ENCODE data around the gene SH2D6. TPM values are rescaled to one million over a fixed set of nuclear protein-coding genes. Genes with fewer than 3 reads are reported as not detected.
"Not testable (repeated sequence)": the region's sequence is repeated elsewhere in the genome, so short reads cannot be mapped to it uniquely, and the experiment has no call there.

The SH2D6 gene
- total RNA-seq, 5 donors from 2014 or later (not counting 1 experiment from before 2014, with no cell fraction given) = 0.49 to 1.1 (median 0.60) TPM; not detected in 1

DNA sequence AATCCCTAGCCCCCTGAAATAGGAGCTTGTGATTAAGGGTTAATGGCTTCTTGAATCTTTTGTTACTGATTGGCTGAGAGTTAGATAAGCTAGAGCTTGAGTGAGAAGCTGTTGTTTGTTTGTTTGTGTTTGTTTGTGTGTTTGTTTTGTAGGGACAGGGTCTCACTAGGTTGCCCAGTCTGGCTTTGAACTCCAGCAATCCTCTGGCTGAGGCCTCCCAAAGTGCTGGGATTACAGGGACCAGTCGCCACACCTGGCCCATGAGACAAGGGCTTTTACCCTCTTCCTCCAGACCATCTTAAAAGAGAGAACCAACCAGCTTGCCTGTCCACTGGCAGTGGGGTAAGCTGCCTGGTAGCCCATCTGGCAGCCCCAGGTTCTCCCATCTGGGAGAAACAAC lies 58.1 kb downstream of the SH2D6 start:
- DNase-seq (no peak), ATAC-seq (replicated peaks in 1 of 4) (no peak)
- CTCF ChIA-PET = no interaction called here
- Histone ChIP-seq H3K4me3 (ENCODE audit: control insufficient read depth in 1 of 2, extremely low read depth in 1 of 2, low read length in 1 of 2) (no peak overlapping the region), H3K36me3 (ENCODE audit: control insufficient read depth in 2 of 2, extremely low read depth in 1 of 2, insufficient read depth in 1 of 2, low read length in 1 of 2) (no peaks in the 10 kb centered on the region), H3K27ac (ENCODE audit: low read length) (no peak overlapping the region), H3K9me3 (no peaks in the 10 kb centered on the region), H3K4me1 (ENCODE audit: control insufficient read depth in 1 of 2, extremely low read depth in 1 of 2, insufficient read depth in 2 of 2, low read length in 2 of 2) (no peaks in the 10 kb centered on the region), H3K27me3 (replicated peaks in 1 of 2; ENCODE audit: control insufficient read depth in 2 of 2, extremely low read depth in 1 of 2, insufficient read depth in 2 of 2, low read length in 1 of 2) (peaks cover 0 to 2% of the 10 kb centered on the region in 2 experiments)
- no CpG with 5 or more reads among the region's 1 CpG for WGBS (ENCODE audit: insufficient coverage)
- no peak overlapping the region for H3K4me3 Mint-ChIP-seq
- no peaks in the 10 kb centered on the region for H3K9me3 Mint-ChIP-seq
- H3K36me3 Mint-ChIP-seq = no peaks in the 10 kb centered on the region
- peaks cover 4% of the 10 kb centered on the region in 2 donors for H3K27me3 Mint-ChIP-seq
- no peak overlapping the region for H3K27ac Mint-ChIP-seq
- POLR2A ChIA-PET = interaction anchor here in 1 of 2 donors (0.6 kb wide), 1 partner anchor 455 kb away, joined by 3 read pairs; no protein-coding TSS in a partner anchor
- no peaks in the 10 kb centered on the region for H3K4me1 Mint-ChIP-seq

DNA sequence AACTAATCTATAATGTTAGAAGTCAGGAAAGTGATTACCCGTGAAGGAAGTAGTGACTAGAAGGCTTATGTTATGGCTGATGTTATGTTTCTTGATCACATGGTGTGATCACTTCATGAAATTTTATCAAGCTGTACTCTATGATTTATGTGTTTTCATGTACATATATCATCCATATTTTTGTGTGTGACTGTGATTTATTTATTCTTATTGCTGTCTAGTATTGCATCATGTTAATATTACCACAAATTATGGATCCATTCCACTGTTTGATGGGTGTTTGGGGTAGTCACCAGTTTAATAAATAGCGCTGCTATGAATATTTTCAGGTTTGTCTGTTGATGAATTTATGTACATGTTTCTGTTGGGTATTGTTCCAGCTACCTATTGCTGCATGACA lies 59.4 kb downstream of the SH2D6 start:
- Mint-ChIP-seq H3K4me1 (no peaks in the 10 kb centered on the region), H3K4me3 (no peak overlapping the region), H3K27me3 (peaks cover 4% of the 10 kb centered on the region in 2 donors), H3K36me3 (no peaks in the 10 kb centered on the region), H3K27ac (no peak overlapping the region), H3K9me3 (no peaks in the 10 kb centered on the region)
- H3K4me3 ChIP-seq (ENCODE audit: control insufficient read depth in 1 of 2, extremely low read depth in 1 of 2, low read length in 1 of 2) = no peak overlapping the region
- no peak overlapping the region for H3K27ac ChIP-seq (ENCODE audit: low read length)
- H3K9me3 ChIP-seq = no peaks in the 10 kb centered on the region
- ATAC-seq (replicated peaks in 1 of 4) (no peak), DNase-seq (no peak)
- no peaks in the 10 kb centered on the region for H3K36me3 ChIP-seq (ENCODE audit: control insufficient read depth in 2 of 2, extremely low read depth in 1 of 2, insufficient read depth in 1 of 2, low read length in 1 of 2)
- WGBS (ENCODE audit: insufficient coverage) = no CpG with 5 or more reads among the region's 2 CpGs
- H3K27me3 ChIP-seq (replicated peaks in 1 of 2; ENCODE audit: control insufficient read depth in 2 of 2, extremely low read depth in 1 of 2, insufficient read depth in 2 of 2, low read length in 1 of 2) = peaks cover 0 to 2% of the 10 kb centered on the region in 2 experiments
- ChIA-PET POLR2A (no interaction called here), CTCF (no interaction called here)
- H3K4me1 ChIP-seq (ENCODE audit: control insufficient read depth in 1 of 2, extremely low read depth in 1 of 2, insufficient read depth in 2 of 2, low read length in 2 of 2) = no peaks in the 10 kb centered on the region

GRCh38 chr2:85481818-85482777 lies 63.6 kb downstream of the SH2D6 start:
- 100% methylated on average over 6 of the region's 13 CpGs for WGBS (ENCODE audit: insufficient coverage)
- CTCF ChIA-PET = no interaction called here
- H3K27me3 Mint-ChIP-seq = peaks cover 2 to 4% of the 10 kb centered on the region in 2 donors
- H3K4me1 Mint-ChIP-seq = no peaks in the 10 kb centered on the region
- H3K9me3 ChIP-seq = no peaks in the 10 kb centered on the region
- no peaks in the 10 kb centered on the region for H3K9me3 Mint-ChIP-seq
- no peaks in the 10 kb centered on the region for H3K4me1 ChIP-seq (ENCODE audit: control insufficient read depth in 1 of 2, extremely low read depth in 1 of 2, insufficient read depth in 2 of 2, low read length in 2 of 2)
- DNase-seq = no peak
- POLR2A ChIA-PET = interaction anchor here in 1 of 2 donors (0.6 kb wide), 1 partner anchor 141 kb away, joined by 3 read pairs; no protein-coding TSS in a partner anchor
- ATAC-seq (replicated peaks in 1 of 4) = no peak
- no peak overlapping the region for H3K27ac ChIP-seq (ENCODE audit: low read length)
- H3K4me3 ChIP-seq (ENCODE audit: control insufficient read depth in 1 of 2, extremely low read depth in 1 of 2, low read length in 1 of 2) = no peak overlapping the region
- H3K27ac Mint-ChIP-seq = no peak overlapping the region
- H3K36me3 Mint-ChIP-seq = no peaks in the 10 kb centered on the region
- no peak overlapping the region for H3K4me3 Mint-ChIP-seq
- peaks cover 0 to 2% of the 10 kb centered on the region in 2 experiments for H3K27me3 ChIP-seq (replicated peaks in 1 of 2; ENCODE audit: control insufficient read depth in 2 of 2, extremely low read depth in 1 of 2, insufficient read depth in 2 of 2, low read length in 1 of 2)
- no peaks in the 10 kb centered on the region for H3K36me3 ChIP-seq (ENCODE audit: control insufficient read depth in 2 of 2, extremely low read depth in 1 of 2, insufficient read depth in 1 of 2, low read length in 1 of 2)

GRCh38 chr2:85484615-85485014 lies 66.1 kb downstream of the SH2D6 start:
- WGBS (ENCODE audit: insufficient coverage) = no CpG with 5 or more reads among the region's 2 CpGs
- H3K4me3 Mint-ChIP-seq; H3K4me3 ChIP-seq (ENCODE audit: control insufficient read depth in 1 of 2, extremely low read depth in 1 of 2, low read length in 1 of 2); ATAC-seq (replicated peaks in 1 of 4); H3K4me1 Mint-ChIP-seq; CTCF ChIA-PET; H3K36me3 Mint-ChIP-seq; H3K9me3 Mint-ChIP-seq; H3K36me3 ChIP-seq (ENCODE audit: control insufficient read depth in 2 of 2, extremely low read depth in 1 of 2, insufficient read depth in 1 of 2, low read length in 1 of 2); POLR2A ChIA-PET; DNase-seq; H3K27me3 Mint-ChIP-seq; H3K27ac ChIP-seq (ENCODE audit: low read length); H3K27ac Mint-ChIP-seq; H3K4me1 ChIP-seq (ENCODE audit: control insufficient read depth in 1 of 2, extremely low read depth in 1 of 2, insufficient read depth in 2 of 2, low read length in 2 of 2); H3K27me3 ChIP-seq (replicated peaks in 1 of 2; ENCODE audit: control insufficient read depth in 2 of 2, extremely low read depth in 1 of 2, insufficient read depth in 2 of 2, low read length in 1 of 2); H3K9me3 ChIP-seq: not testable (repeated sequence)

GRCh38 chr2:85485815-85486214 lies 67.3 kb downstream of the SH2D6 start:
- Histone ChIP-seq H3K36me3 (ENCODE audit: control insufficient read depth in 2 of 2, extremely low read depth in 1 of 2, insufficient read depth in 1 of 2, low read length in 1 of 2) (no peaks in the 10 kb centered on the region), H3K27me3 (replicated peaks in 1 of 2; ENCODE audit: control insufficient read depth in 2 of 2, extremely low read depth in 1 of 2, insufficient read depth in 2 of 2, low read length in 1 of 2) (no peaks in the 10 kb centered on the region), H3K4me3 (ENCODE audit: control insufficient read depth in 1 of 2, extremely low read depth in 1 of 2, low read length in 1 of 2) (no peak overlapping the region), H3K27ac (ENCODE audit: low read length) (no peak overlapping the region), H3K9me3 (no peaks in the 10 kb centered on the region), H3K4me1 (ENCODE audit: control insufficient read depth in 1 of 2, extremely low read depth in 1 of 2, insufficient read depth in 2 of 2, low read length in 2 of 2) (no peaks in the 10 kb centered on the region)
- ATAC-seq (replicated peaks in 1 of 4) (no peak), DNase-seq (no peak)
- Mint-ChIP-seq H3K27ac (no peak overlapping the region), H3K4me3 (no peak overlapping the region), H3K9me3 (no peaks in the 10 kb centered on the region), H3K36me3 (no peaks in the 10 kb centered on the region), H3K27me3 (peaks cover 2 to 4% of the 10 kb centered on the region in 2 donors), H3K4me1 (no peaks in the 10 kb centered on the region)
- no CpG with 5 or more reads among the region's 3 CpGs for WGBS (ENCODE audit: insufficient coverage)
- ChIA-PET POLR2A (interaction anchor here in 1 of 2 donors (0.6 kb wide), 1 partner anchor 238 kb away, joined by 4 read pairs; no protein-coding TSS in a partner anchor), CTCF (no interaction called here)

Data from T-cell (primary cell).